GM12864 (cell line): ENCODE results near the gene GMPS.

Experiments used
- DNase-seq: peaks from one replicate; pipeline ENCODE4 v3.0.0-alpha.2; 2011; ENCODE audit warnings: low read depth
- H3K4me3 ChIP-seq: 2 replicates; pipeline ENCODE4 v1.5.1; 2011; ENCODE audit warnings: mild to moderate bottlenecking, low read depth, low read length, control low read depth
- CTCF ChIP-seq: IDR thresholded peaks from 2 replicates; pipeline ENCODE4 v1.5.1; 2011; ENCODE audit warnings: low read depth, mild to moderate bottlenecking, moderate library complexity, low read length, control low read depth, inconsistent platforms; ENCODE audit errors: missing control alignments

Gene GMPS

GRCh38 chr3:155984791-155985417 lies 114.5 kb downstream of the GMPS start:
- H3K4me3 ChIP-seq, result no peak overlapping the region
- DNase-seq, result no peak
- no peak for TF ChIP-seq CTCF

- H3K4me3 ChIP-seq, result no peak overlapping the region
- no peak for DNase-seq
- TF ChIP-seq CTCF, result no peak
These were observed 119.1 kb downstream of the GMPS start for GRCh38 chr3:155989536-155989935.

- no peak for TF ChIP-seq CTCF
- DNase-seq, result no peak
These were observed 120.8 kb downstream of the GMPS start for GRCh38 chr3:155991212-155991611.

GRCh38 chr3:155991847-155992246 lies 121.4 kb downstream of the GMPS start:
- DNase-seq, result no peak
- no peak overlapping the region for H3K4me3 ChIP-seq
- no peak for TF ChIP-seq CTCF

More at GRCh38 chr3:155991212-155991611, 120.8 kb downstream of the GMPS start:
- H3K4me3 ChIP-seq, result no peak overlapping the region
